GM12873 (cell line): ENCODE measurements around the gene ZNF627.

ENCODE experiments used
- CTCF ChIP-seq: IDR thresholded peaks from 2 replicates; pipeline ENCODE4 v1.5.1; 2012; ENCODE audit warnings: low read depth, mild to moderate bottlenecking, moderate library complexity, low read length, control low read depth; ENCODE audit not compliant: insufficient read depth; ENCODE audit errors: missing control alignments

ZNF627 gene

GRCh38 chr19:11566164-11566563 lies 31.1 kb upstream of the ZNF627 start:
- TF ChIP-seq CTCF: no peak

- TF ChIP-seq CTCF: no peak
These were observed 27.2 kb upstream of the ZNF627 start for GRCh38 chr19:11570039-11570462.

GRCh38 chr19:11574689-11575088 lies 22.6 kb upstream of the ZNF627 start:
- no peak for TF ChIP-seq CTCF

- no peak for TF ChIP-seq CTCF
These were observed 21.1 kb upstream of the ZNF627 start for GRCh38 chr19:11576227-11576626.

GRCh38 chr19:11577451-11578257 lies 19.6 kb upstream of the ZNF627 start, which contains the start of gene ACP5:
ACP5 (minus strand) TSS chr19:11577645; CDS start chr19:11577317, 328 bp downstream.
- no peak for TF ChIP-seq CTCF

- TF ChIP-seq CTCF: no peak
These were observed 18.8 kb upstream of the ZNF627 start for GRCh38 chr19:11578258-11579142.

GRCh38 chr19:11580116-11580515 lies 17.2 kb upstream of the ZNF627 start:
- TF ChIP-seq CTCF: no peak
